Measurements from ENCODE around the gene ATP11B. TPM values are rescaled to one million over a fixed set of nuclear protein-coding genes. Genes with fewer than 3 reads are reported as not detected.

Gene ATP11B
- polyA plus RNA-seq, 2 of the 4 experiments (the other 2 are of a cell fraction), result 10.1 to 17.2 TPM

DNA sequence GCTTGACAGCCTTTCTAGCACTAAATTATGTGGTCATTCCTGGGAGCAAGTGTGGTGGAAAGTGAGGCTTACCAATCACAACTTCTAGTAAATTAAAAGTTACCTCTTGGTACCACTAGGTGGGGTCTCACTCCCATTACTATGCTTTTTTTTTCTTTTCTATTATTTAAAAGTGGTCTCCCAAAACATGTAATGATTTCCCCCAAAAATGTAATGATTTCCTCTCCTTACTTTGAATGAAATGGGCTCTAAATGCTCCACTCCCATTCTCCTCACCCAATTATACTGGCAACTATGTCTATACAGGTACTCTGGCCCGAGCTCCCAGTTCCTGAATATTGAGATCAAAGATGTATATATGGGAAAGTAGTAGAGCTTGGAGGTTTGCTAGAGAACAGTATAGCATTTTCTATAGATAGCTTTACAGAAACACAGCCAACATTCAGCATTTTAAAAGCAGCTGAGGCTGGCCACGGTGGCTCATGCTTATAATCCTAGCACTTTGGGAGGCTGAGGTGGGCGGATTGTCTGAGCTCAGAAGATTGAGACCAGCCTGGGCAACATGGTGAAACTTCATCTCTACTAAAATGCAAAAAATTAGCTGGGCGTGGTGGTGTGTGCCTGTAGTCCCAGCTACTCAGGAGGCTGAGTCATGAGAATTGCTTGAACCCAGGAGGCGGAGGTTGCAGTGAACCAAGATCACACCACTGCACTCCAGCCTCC lies 116.2 kb downstream of the ATP11B start (continued):
- no peak for TF ChIP-seq EHMT2 (IDR thresholded peaks at IDR 0.05; ENCODE audit: low read depth)
- TF ChIP-seq GATA3 (IDR thresholded peaks at IDR 0.05; ENCODE audit: borderline replicate concordance), result no peak
- TF ChIP-seq RAD21 (conservative IDR thresholded peaks at IDR 0.05 in 1 of 2, IDR thresholded peaks at IDR 0.05 in 1 of 2), result peak; percentile 37 to 47
- no peak for TF ChIP-seq HOXB5 (CRISPR knock-in tag; IDR thresholded peaks at IDR 0.05)
- no peak for TF ChIP-seq JUN (IDR thresholded peaks at IDR 0.05)
- no peak for TF ChIP-seq RNF2 (IDR thresholded peaks at IDR 0.05; ENCODE audit: borderline replicate concordance, low read depth)
- TF ChIP-seq, protein P1, sequence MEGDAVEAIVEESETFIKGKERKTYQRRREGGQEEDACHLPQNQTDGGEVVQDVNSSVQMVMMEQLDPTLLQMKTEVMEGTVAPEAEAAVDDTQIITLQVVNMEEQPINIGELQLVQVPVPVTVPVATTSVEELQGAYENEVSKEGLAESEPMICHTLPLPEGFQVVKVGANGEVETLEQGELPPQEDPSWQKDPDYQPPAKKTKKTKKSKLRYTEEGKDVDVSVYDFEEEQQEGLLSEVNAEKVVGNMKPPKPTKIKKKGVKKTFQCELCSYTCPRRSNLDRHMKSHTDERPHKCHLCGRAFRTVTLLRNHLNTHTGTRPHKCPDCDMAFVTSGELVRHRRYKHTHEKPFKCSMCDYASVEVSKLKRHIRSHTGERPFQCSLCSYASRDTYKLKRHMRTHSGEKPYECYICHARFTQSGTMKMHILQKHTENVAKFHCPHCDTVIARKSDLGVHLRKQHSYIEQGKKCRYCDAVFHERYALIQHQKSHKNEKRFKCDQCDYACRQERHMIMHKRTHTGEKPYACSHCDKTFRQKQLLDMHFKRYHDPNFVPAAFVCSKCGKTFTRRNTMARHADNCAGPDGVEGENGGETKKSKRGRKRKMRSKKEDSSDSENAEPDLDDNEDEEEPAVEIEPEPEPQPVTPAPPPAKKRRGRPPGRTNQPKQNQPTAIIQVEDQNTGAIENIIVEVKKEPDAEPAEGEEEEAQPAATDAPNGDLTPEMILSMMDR (IDR thresholded peaks at IDR 0.05), result peak; percentile 51
- TF ChIP-seq CBX8 (IDR thresholded peaks at IDR 0.05), result no peak
- TF ChIP-seq, protein P2, sequence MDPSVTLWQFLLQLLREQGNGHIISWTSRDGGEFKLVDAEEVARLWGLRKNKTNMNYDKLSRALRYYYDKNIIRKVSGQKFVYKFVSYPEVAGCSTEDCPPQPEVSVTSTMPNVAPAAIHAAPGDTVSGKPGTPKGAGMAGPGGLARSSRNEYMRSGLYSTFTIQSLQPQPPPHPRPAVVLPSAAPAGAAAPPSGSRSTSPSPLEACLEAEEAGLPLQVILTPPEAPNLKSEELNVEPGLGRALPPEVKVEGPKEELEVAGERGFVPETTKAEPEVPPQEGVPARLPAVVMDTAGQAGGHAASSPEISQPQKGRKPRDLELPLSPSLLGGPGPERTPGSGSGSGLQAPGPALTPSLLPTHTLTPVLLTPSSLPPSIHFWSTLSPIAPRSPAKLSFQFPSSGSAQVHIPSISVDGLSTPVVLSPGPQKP (IDR thresholded peaks at IDR 0.05; ENCODE audit: low read depth, low read length), result no peak
- no peak for TF ChIP-seq HDAC2 (IDR thresholded peaks at IDR 0.05)
- no peak for TF ChIP-seq POLR2A (IDR thresholded peaks at IDR 0.05; ENCODE audit: low read length)
- peak; percentile 29; the same call in 1 of the 3 replicates for TF ChIP-seq SMC3 (IDR thresholded peaks at IDR 0.05)

DNA sequence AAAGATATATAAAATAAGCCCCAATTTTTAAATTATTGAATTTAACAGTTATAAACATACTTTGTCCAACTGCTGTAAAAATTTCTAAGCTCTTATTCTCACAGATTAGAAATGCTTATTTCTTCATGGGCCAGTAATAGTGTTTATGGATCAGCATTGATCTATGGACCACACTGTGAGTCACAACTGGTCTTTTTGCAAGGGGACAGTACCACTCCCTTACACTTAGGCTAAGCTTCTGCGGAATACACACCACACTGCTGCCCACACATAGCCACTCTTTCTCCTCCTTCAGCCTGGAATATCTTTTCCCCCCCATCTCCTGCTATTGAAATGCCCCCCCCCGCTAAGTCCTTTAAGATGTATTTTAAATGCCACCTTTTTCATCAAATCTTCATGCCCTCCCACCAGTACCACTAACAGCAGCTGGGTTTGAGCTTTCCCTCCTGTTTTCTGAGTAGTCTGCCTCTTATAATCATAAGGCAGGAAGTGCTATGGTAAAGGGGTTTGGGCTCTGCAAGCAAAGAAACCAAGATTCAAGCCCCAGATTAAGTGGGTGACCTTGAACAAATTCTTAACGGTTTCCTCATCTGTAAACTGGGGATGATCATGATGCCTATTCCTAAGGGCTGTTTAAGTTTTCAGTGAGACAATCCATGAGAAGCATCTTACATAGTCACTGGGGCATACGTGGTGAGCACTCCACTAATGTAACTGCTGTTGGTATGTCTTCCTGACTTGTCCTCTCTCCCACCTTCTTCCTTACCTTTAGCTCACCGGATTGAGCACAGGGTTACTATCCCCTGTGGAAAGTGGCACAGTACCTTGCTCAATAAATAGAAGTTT lies 117.9 kb downstream of the ATP11B start:
- ATAC-seq, result no peak
- CTCF ChIA-PET, result interaction anchor here (0.6 kb wide), 1 partner anchor 10 kb away, joined by 3 read pairs; no protein-coding TSS in a partner anchor

DNA sequence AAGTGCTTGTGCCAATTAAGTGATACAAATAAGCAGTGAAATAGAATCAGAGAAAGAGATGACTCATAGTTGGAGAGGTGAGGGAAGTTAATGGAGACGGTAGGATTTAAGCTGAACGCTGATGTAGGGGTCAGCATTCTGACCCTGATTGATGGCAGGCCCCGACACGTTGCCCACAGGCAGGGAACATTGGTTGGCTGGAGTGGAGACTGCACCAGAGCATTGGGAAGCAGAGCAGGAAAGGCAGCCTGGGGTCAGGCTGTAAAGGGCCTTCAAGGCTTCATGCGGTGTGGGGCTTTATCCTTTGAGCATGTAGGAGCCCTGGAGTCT lies 118.4 kb downstream of the ATP11B start:
- ChIA-PET CTCF (no interaction called here), POLR2A (no interaction called here)
- TF ChIP-seq FOSL2 (IDR thresholded peaks at IDR 0.05) (no peak), FOSL2 (CRISPR knock-in tag; IDR thresholded peaks at IDR 0.05) (peak; percentile 8; the same call in 1 of the 2 replicates), ZFP36 (IDR thresholded peaks at IDR 0.05; ENCODE audit: borderline replicate concordance, partially characterized antibody) (no peak)
- ATAC-seq (no peak), DNase-seq (ENCODE audit: low read depth in 1 of 2, low spot score in 1 of 2) (no peak), FAIRE-seq (no peak)
- H3K9me3 ChIP-seq, result no peaks in the 10 kb centered on the region
- no peak overlapping the region for H3K4me3 ChIP-seq
- H3K27ac ChIP-seq, result no peak overlapping the region
- no peak overlapping the region for H3K4me2 ChIP-seq
- H3K4me1 ChIP-seq, result 0 out of 3 replicates have a peak, but pooled peaks cover 4% of the 10 kb centered on the region
- 72% methylated on average over 4 of the region's 5 CpGs for WGBS (ENCODE audit: missing lambda C conversion rate)

More for the DNA sequence above, 117.9 kb downstream of the ATP11B start:
- Histone ChIP-seq H3K9me3 (no peaks in the 10 kb centered on the region), H3K4me1 (0 out of 3 replicates have a peak, but pooled peaks cover 4% of the 10 kb centered on the region), H3K4me3 (no peak overlapping the region), H3K27ac (no peak overlapping the region), H3K4me2 (no peak overlapping the region)
- 79% methylated on average over 4 of the region's 5 CpGs for WGBS (ENCODE audit: missing lambda C conversion rate)
- no peak for DNase-seq (ENCODE audit: low read depth in 1 of 2, low spot score in 1 of 2)
- POLR2A ChIA-PET, result no interaction called here
- TF ChIP-seq RCOR1 (IDR thresholded peaks at IDR 0.05; ENCODE audit: low read depth, low read length) (no peak), RAD21 (conservative IDR thresholded peaks at IDR 0.05 in 1 of 2, IDR thresholded peaks at IDR 0.05 in 1 of 2) (no peak), HOXB13 (CRISPR knock-in tag; IDR thresholded peaks at IDR 0.05; ENCODE audit: low read depth) (no peak), SREBF2 (IDR thresholded peaks at IDR 0.05) (no peak), ZC3H11A (IDR thresholded peaks at IDR 0.05) (no peak)
- FAIRE-seq, result no peak

Measured in A549 (cell line).